ENCODE data around the gene TLCD1. TPM values are rescaled to one million over a fixed set of nuclear protein-coding genes. Genes with fewer than 3 reads are reported as not detected.
A peak's percentile ranks its signal among the peaks of the same experiment; 100 is the strongest.

Gene TLCD1
- total and polyA plus RNA-seq, 2 experiments from 2014 or later = 4.8 to 14.2 TPM

DNA sequence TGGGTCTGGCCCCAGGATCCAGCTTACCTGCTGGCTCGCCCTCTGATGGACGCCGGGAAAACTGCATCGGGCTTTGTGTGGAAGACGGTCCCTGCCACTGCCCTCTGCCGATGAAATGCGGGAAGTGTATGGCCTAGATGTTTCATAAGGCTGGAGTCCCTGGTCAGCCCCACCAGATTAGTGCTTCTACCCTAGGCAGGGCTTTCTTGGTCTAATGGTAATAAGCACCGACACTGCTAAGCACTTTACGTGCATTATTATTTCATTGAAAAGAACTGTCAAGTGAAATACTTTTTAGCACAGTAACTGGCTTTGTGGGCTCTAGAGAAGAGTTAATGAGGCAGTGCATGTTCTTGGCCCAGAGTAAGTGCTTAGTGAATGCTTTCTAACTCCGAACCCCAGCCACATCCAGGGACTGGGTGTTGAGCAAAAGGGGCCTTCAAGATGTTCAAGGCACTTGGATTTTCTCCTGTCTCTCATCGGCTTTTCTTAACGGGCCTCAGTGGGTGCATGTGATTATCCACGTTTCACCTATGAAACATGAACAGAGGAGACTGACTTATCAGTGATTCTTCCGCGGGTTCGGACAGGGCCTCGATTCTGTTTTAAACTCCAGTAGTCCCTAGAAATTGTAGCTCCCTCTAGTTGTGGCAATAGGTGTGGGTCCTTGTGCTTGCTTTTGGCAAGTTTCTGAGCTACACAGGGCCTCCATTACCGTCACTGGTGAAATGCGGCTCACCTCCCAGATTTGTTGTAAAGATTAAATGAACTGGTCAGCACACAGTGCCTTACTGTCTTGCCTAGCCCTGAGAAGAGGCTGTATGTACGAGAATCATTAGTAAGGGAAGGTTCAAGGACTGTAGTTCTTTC, 24.4 kb upstream of the TLCD1 start:
- H2AFZ ChIP-seq = no peak overlapping the region
- peaks cover 48% of the 10 kb centered on the region for H3K79me2 ChIP-seq (ENCODE audit: insufficient read depth)
- TF ChIP-seq EZH2 (IDR thresholded peaks at IDR 0.05; ENCODE audit: insufficient read depth, poor library complexity, severe bottlenecking) = no peak
- TF ChIP-seq EZH2phosphoT487 (IDR thresholded peaks at IDR 0.05; ENCODE audit: insufficient read depth, low read depth) = no peak
- H3K9ac ChIP-seq = peak overlapping the region; percentile 40
- in situ Hi-C loops (cut with MboI) = no loop called here
- H4K20me1 ChIP-seq (ENCODE audit: insufficient read depth) = no peaks in the 10 kb centered on the region
- no peak overlapping the region for H3K4me3 ChIP-seq
- H3K36me3 ChIP-seq (ENCODE audit: low read depth) = peaks cover 4% of the 10 kb centered on the region; the same call in 1 of the 2 replicates
- peak overlapping the region; percentile 35 for H3K27ac ChIP-seq
- no peaks in the 10 kb centered on the region for H3K9me3 ChIP-seq (ENCODE audit: low read depth)
- H3K4me1 ChIP-seq (ENCODE audit: insufficient read depth) = peaks cover 10% of the 10 kb centered on the region; the same call in 1 of the 2 replicates
- 32 to 33% methylated on average over 20 of the region's 20 CpGs for WGBS, 2 experiments (ENCODE audit: low coverage in 1 of 2, low lambda C conversion rate in 2 of 2, missing lambda C conversion rate in 2 of 2)
- H3K27me3 ChIP-seq (replicated peaks; ENCODE audit: insufficient read depth) = no peaks in the 10 kb centered on the region
- DNase-seq = peak; percentile 95
- no peaks in the 10 kb centered on the region for H3K9me2 ChIP-seq (ENCODE audit: insufficient read depth)
- no peak overlapping the region for H3K4me2 ChIP-seq (ENCODE audit: unreplicated experiment)
- H3F3A ChIP-seq (ENCODE audit: insufficient read depth) = peaks cover 16% of the 10 kb centered on the region; the same call in 1 of the 2 replicates

- Histone ChIP-seq H3K79me2 (ENCODE audit: insufficient read depth) (peaks cover 55% of the 10 kb centered on the region), H3K9me3 (ENCODE audit: low read depth) (no peaks in the 10 kb centered on the region), H3K9ac (no peak overlapping the region), H3K27me3 (replicated peaks; ENCODE audit: insufficient read depth) (no peaks in the 10 kb centered on the region), H3K4me3 (no peak overlapping the region), H3K27ac (no peak overlapping the region), H3K36me3 (ENCODE audit: low read depth) (peaks cover 4% of the 10 kb centered on the region; the same call in 1 of the 2 replicates), H3K9me2 (ENCODE audit: insufficient read depth) (no peaks in the 10 kb centered on the region), H2AFZ (no peak overlapping the region), H3K4me1 (ENCODE audit: insufficient read depth) (peaks cover 10% of the 10 kb centered on the region; the same call in 1 of the 2 replicates), H4K20me1 (ENCODE audit: insufficient read depth) (no peaks in the 10 kb centered on the region), H3F3A (ENCODE audit: insufficient read depth) (0 out of 2 replicates have a peak, but pooled peaks cover 13% of the 10 kb centered on the region), H3K4me2 (ENCODE audit: unreplicated experiment) (no peak overlapping the region)
- DNase-seq = no peak
- WGBS, 2 experiments (ENCODE audit: low coverage in 1 of 2, low lambda C conversion rate in 2 of 2, missing lambda C conversion rate in 2 of 2) = 53 to 56% methylated on average over 11 of the region's 11 CpGs
- in situ Hi-C loops (cut with MboI) = no loop called here
- TF ChIP-seq EZH2 (IDR thresholded peaks at IDR 0.05; ENCODE audit: insufficient read depth, poor library complexity, severe bottlenecking) (no peak), EZH2phosphoT487 (IDR thresholded peaks at IDR 0.05; ENCODE audit: insufficient read depth, low read depth) (no peak)
Observed at GRCh38 chr17:28749516-28750177, 23.6 kb upstream of the TLCD1 start.

DNA sequence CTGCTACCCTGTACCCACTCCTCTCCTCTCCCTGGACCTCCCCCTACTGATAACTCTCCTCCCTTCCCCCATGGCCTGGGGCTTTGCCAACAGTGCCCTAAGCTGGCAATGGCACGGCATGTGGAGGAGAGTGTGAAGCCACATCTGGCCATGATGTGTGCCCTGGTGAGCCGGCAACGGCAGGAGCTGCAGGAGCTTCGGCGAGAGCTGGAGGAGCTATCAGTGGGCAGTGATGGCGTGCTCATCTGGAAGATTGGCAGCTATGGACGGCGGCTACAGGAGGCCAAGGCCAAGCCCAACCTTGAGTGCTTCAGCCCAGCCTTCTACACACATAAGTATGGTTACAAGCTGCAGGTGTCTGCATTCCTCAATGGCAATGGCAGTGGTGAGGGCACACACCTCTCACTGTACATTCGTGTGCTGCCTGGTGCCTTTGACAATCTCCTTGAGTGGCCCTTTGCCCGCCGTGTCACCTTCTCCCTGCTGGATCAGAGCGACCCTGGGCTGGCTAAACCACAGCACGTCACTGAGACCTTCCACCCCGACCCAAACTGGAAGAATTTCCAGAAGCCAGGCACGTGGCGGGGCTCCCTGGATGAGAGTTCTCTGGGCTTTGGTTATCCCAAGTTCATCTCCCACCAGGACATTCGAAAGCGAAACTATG, 23.0 kb upstream of the TLCD1 start:
- Histone ChIP-seq H3K27ac (no peak overlapping the region), H3K4me1 (ENCODE audit: insufficient read depth) (peaks cover 10% of the 10 kb centered on the region; the same call in 1 of the 2 replicates), H2AFZ (no peak overlapping the region), H3K4me3 (no peak overlapping the region), H3K79me2 (ENCODE audit: insufficient read depth) (peaks cover 60% of the 10 kb centered on the region), H3F3A (ENCODE audit: insufficient read depth) (0 out of 2 replicates have a peak, but pooled peaks cover 13% of the 10 kb centered on the region), H3K9ac (no peak overlapping the region), H3K36me3 (ENCODE audit: low read depth) (peaks cover 4% of the 10 kb centered on the region; the same call in 1 of the 2 replicates), H3K9me2 (ENCODE audit: insufficient read depth) (no peaks in the 10 kb centered on the region), H4K20me1 (ENCODE audit: insufficient read depth) (no peaks in the 10 kb centered on the region), H3K27me3 (replicated peaks; ENCODE audit: insufficient read depth) (no peaks in the 10 kb centered on the region), H3K9me3 (ENCODE audit: low read depth) (no peaks in the 10 kb centered on the region), H3K4me2 (ENCODE audit: unreplicated experiment) (no peak overlapping the region)
- TF ChIP-seq EZH2phosphoT487 (IDR thresholded peaks at IDR 0.05; ENCODE audit: insufficient read depth, low read depth) (no peak), EZH2 (IDR thresholded peaks at IDR 0.05; ENCODE audit: insufficient read depth, poor library complexity, severe bottlenecking) (no peak)
- DNase-seq = no peak
- in situ Hi-C loops (cut with MboI) = no loop called here
- 69% methylated on average over 17 to 18 of the region's 18 CpGs for WGBS, 2 experiments (ENCODE audit: low coverage in 1 of 2, low lambda C conversion rate in 2 of 2, missing lambda C conversion rate in 2 of 2)

All from GM23248 (cell line).